SIG-M5 treated with dmso at 0.1 percent for 504 hours (cell line): ENCODE measurements around the gene SMOC2.
"Not testable (repeated sequence)": the region's sequence is repeated elsewhere in the genome, so short reads cannot be mapped to it uniquely, and the experiment has no call there.

ENCODE experiments used
- DNase-seq: peaks from one replicate; lab custom pipeline; 2025; ENCODE audit not compliant: unreplicated experiment; lab: John Stamatoyannopoulos, UW

SMOC2 gene

DNA sequence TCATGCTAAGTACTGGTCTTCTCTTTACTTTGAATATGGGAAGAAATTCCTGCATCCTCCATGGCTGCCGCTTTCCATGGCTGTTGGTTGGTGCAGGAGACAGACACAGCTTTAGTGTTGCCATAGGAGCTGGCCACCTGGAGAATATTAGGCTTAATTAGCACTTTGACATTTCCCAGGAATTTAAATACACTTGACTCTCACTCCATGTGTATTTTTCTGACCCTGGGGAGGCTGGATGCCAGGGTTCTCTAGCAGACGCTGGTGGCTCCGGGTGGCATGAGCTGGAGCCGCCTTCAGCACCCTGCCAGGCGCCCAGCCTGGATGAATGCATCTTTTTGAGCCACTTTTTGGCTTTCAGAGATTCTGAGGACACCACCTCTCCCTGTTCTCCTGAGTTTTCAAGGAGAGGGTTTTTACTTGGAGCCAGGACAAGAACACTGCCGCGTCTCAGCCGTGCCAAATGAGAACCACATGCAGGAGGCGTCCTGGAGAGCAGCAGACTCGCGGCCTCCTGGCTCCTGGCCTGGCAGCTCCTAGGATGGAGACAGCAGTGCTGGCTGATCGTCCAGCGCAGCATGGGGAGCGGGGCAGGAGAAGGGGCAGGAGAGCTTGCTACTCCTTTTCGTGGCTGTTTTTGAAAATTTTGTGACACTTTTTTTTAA lies 258.8 kb downstream of the SMOC2 start:
- DNase-seq: no peak

DNA sequence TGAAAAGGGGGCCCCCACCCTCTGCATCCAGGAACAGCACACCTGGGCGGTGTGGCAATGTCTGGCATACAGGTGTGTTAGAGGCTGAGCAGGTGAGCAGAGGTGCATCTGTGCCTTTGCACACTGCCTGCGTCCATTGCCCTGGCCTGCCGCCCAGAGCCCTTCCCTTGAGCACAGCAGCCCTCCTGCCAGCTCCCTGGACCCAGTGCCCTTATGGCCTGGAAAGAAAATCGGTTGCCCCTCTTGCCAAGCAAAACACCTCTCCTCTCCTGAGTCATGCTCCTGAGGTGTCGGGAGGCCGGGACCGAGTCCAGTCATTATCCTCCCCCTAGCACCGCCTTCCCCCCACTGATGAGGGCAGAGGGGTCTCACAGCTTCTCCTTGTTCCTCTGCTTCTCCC lies 259.9 kb downstream of the SMOC2 start:
- no peak for DNase-seq

DNA sequence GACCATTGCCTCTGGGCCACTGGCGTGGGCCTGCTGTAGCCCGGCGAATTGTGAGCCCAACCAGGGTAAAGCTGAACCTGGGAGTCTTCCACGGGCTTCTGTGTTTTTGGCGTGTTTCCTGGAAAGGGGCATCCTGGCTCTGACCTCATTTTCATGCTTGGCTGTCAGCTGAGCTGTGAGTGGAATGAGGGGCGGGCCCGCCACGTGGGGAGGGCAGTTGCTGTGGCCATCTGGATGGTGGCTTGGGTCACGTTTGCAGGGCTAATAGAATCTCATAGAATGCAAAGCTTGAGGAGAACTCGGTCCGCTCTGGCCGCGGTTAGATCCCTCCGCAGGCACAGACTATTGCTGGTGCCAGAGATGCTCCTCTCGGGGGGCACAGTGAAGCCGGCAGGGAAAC lies 263.0 kb downstream of the SMOC2 start:
- no peak for DNase-seq

DNA sequence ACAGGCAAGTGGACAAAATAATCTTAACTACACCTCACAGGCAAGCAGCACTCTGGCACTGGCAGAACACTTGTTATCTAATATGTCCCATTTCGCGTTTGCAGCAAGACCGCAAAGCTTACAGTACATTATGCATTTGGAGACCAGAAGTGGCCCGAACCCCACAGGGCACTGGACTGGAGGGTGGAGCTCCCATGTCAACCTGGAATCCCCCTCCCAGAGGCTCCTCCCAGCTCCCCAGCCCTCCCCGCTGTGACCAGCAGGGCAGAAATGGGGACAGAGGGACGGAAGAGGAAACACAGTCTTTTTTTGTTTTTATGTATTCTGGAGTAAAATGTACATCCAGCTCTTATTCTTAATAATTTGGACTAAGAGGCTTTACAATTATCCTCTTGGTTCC lies 263.7 kb downstream of the SMOC2 start:
- no peak for DNase-seq

DNA sequence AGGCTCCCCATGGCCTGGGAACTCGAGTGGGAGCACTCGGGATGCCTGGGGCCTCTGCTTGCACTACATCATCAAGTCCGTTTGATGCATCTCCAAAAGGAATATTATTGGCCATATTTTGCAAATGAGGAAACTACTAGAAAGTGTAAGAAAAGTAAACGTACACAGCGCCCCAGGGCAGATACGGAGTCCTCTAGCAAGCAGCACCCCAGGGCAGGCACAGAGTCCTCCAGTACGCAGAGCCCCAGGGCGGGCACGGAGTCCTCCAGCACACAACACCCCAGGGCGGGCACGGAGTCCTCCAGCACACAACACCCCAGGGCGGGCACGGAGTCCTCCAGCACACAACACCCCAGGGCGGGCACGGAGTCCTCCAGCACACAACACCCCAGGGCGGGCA lies 264.3 kb downstream of the SMOC2 start:
- not testable (repeated sequence) for DNase-seq

DNA sequence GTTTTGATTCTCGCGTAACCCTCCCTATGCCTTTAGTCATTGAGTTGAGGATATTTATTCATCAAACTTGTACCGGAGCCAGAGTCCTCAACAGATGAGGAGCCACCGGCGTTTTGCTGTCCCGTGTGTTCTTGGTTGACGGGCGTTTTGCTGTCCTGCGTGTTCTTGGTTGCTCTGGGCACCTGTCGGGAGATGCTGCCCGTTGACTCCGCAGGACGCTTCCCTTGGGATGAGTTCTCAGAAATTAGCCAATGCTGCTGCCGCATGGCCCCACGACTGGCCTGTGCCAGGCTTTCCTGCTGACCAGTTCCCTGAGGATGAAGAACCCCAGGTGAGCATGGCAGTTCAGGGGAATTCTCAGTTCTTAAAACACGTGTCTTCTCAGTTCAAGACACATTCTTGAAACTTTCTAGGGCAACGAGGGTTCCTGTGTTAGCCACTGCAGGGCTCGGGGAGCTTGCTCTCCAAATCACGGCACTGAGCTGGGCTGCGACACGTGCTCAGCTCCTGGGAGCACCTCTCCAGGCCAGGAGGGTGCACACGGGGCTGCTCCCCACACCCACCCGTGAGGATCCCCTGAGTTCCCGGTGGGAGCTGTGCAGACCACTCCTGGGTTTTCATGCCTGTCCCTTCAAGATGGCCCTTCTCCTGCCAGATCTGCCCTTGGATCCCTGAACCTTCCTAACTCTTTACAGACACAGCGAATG lies 265.6 kb downstream of the SMOC2 start:
- DNase-seq: no peak

DNA sequence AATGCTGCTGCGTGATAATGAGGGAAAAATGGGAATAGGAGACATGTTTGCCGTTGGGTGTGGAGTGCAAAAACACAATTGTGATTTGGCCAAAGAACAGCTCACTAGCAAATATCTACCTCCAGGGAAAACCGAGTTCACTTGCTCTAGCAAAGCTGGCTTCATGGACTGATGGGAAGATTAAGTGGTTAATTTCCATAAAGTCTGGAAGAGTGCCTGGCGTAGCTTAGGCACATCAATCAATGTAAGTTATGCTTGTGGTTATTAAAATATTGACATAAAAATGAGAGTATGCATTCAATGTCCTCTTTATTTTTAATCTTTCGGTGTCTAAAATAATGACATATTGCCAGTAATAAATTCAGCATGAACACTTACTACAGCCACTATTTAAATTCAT lies 267.5 kb downstream of the SMOC2 start:
- no peak for DNase-seq

DNA sequence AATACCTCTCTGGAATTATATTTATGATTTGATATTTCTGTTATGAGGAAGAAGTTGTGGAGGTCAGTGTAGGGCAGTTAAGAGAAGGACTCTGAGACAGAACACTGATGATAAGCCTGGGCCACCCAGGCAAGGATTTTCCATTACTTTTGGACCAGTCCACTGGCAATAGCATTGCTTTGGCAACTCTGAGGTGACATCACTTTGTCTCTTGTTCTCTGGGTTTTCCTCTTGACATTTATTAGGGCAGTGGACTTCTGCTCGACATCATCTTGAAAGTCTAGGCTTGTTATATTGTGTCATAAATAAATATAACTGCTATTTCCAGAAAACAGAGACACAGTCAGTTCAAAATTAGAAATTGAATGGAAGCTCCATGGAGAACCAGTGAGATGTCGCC lies 268.0 kb downstream of the SMOC2 start:
- no peak for DNase-seq

DNA sequence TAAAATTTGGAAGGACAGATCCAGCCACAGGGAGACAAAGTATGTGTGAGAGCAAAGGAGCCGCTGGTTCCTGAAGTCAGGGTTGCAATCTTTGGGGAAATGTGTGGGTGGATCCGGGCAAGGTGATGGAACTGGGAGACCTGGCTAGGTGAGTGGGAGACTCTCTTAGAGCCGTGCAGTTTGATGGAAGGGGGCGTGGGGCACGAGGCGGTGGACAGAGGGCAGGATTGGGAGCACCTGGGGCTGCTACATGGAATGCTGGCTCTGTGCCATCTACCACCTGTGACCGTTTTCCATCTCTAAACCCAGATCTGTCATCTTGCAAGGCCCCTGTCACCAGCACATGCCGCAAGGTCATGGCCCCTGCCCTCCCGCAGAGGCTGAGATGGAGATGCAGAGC lies 268.4 kb downstream of the SMOC2 start:
- no peak for DNase-seq

DNA sequence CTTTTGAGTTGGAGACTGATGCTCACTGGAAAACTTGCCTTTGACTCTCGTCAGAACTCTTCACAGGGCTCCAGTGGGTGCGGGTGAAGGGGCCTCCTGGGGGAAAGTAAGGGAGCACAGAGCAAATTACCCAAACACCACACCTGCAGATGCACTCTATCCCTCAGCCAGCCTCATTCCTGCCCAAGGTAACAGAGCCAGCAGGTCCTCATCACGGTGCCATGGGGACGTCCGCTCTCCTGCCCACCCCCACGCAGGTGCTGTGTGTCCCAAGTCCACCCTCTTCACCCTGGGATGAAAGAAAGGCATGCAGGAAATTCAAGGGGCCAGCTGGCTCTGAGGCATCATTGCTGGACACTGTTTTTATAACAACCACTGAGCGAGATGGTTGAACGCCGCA lies 269.0 kb downstream of the SMOC2 start:
- no peak for DNase-seq

DNA sequence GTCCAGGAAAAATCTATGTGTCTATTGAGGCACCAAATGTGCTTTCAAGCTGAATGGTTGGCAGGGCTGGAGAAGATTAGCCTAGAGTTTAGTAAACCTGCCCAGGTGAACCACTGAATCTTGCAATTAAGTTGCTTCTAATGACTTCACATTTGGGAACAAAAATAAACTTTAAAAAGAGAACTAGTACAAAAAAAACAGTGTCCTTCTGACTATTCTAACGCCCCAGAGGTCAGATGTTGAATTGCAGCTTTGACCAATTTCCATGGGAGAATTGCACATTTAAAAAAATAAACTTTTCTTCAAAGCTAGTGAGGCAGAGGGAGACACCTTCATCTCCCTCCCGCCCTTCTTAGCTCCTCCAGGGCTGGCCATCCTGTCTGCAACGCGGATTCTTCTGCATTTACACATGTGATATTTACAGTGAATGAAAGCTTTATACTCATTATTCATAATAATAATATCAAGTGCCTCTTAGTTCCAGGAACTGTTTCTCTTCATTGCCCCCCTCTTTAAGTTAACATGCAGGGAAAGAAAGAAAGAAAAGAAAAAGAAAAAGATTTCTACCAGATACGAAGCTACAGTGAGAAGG lies 270.2 kb downstream of the SMOC2 start:
- peak; percentile 1 for DNase-seq

DNA sequence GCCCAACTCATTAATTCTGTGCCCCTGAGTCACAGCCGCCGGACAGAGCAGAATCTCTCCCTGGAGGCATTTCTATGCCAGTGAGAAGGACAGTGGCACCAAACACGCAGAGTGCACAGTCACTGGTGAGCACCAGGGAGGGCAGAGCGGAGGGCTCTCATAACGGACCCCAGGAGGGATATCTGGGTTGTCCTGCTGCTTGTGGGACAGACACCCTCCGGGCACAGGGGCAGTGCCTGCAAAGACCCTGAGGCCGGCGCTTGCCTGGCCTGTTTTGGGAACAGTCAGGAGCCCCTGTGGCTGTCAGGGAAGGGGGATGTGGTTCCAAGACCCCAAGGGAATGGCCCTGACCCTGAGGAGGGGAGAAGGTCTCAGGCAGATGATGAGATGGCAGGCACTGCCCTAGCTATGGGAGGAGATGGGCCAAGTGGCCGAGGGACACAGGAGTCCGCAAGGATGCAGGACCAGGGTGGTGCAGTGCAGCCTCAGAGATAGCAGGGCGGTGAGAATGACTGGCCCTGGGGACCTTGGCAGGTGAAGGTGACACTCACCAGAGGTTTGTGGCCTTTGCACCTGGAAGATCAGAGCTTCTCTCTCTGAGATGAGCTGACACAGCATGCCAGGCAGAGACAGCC lies 270.8 kb downstream of the SMOC2 start:
- no peak for DNase-seq

DNA sequence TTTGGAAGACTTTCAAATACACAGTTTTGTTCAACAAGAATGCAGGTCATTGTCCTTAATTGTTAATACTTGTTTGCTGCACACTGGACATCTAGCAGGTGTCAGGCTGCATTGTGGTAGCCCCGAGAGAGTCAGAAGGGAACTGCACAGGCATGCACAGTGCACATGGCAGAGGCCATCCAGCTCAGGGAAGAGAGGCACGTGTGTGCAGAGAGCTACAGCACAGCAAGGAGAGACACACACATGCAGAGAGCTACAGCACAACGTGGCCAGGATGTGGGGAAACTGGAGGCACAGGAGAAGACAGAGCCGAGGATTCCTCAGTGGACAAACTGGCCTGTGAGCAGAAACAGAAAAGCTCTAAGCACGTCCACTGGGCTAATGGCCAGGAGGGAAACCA lies 272.0 kb downstream of the SMOC2 start:
- DNase-seq: no peak

DNA sequence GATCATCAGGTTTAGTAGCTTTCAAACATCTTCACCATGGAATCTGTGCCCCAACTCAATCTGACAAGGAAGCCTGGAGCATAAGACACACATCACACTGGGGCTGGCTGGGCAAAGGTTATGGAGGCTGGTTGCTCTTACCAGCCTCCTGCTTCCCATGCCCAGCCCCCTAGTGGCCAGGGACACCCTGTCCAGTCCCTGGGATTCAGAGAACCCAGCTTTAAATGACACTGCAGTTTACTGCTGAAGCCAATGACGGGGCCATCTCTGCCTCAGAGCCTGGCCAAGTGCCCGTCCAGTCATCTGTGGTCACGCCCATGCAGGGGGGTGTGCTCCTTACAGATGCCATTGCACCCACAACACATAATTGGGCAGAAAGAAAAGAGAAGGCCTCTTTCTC lies 272.9 kb downstream of the SMOC2 start:
- DNase-seq: no peak

DNA sequence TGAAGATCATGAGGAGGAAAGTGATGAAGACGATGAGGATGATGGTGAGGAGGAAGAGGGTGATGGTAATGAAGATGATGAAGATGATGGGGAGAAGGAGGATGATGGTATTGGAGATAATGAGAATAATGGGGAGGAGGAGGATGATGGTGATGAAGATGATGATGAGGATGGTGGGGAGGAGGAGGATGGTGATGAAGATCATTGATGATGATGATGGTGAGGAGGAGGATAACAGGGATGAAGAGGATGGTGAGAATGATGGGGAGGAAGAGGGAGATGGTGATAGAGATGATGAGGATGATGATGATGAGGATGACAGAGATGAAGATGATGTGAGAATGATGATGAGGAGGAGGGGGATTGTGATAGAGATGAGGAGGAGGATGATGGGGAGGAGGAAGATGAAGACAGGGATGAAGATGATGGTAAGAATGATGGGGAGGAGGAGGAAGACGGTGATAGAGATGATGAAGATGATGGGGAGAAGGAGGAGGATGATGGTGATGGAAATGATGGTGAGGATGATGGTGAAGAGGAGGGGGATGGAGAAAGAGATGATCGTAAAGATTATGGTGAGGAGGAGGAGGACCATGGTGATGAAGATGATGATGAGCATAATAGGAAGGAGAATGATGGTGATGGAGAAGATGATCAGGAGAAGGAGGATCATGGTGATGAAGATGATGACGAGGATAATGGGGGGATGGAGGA lies 273.7 kb downstream of the SMOC2 start:
- DNase-seq: no peak

DNA sequence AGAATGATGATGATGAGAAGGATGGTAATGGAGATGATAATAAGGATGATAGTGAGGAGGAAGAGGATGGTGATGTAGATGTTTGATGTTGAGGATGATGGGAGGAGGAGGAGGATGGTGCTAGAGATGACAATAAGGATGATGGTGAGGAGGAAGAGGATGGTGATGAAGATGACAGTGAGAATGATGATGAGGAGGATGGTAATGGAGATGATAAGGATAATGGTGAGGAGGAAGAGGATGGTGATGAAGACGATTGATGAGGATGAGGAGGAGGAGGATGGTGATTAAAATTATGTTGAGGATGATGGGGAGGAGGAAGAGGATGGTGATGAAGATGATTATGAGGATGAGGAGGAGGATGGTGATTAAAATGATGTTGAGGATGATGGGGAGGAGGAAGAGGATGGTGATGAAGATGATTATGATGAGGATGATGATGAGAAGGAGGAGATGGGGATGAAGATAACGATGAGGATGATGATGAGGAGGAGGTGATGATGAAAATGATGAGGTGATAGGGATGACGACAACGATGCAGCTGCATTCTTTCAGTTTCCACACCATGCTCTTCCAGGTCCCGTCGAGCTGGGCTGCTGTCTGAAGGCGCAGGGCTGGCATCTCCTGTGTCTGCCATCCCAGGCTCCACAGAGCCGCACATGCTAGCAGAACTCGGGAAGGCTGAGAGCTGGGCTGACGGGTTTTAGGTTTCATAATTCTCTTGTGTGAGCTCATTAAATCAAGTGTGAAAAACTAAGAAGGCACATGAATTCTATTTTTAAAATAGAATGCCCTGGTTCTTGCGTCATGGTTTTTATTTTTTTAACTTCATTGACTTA lies 274.9 kb downstream of the SMOC2 start:
- no peak for DNase-seq

DNA sequence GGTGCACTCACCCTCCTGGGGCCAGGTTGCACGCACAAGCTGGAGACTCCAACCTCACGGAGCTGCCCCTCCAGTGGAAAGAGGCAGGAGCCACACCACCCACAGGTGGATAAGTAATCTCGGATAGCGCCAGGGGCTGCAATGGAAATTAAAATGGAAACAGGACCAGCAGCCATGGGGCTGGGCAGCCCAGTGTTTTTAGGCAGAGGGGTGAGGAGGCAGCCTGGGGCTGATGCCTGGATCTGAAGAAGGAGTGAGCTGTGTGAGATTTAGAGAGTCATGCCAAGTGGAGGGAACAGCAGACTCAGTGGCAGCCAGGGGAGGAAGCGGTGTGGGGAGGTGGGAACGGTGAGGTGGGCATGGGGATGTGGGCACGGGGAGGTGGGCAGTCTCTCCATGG lies 275.6 kb downstream of the SMOC2 start:
- DNase-seq: no peak

DNA sequence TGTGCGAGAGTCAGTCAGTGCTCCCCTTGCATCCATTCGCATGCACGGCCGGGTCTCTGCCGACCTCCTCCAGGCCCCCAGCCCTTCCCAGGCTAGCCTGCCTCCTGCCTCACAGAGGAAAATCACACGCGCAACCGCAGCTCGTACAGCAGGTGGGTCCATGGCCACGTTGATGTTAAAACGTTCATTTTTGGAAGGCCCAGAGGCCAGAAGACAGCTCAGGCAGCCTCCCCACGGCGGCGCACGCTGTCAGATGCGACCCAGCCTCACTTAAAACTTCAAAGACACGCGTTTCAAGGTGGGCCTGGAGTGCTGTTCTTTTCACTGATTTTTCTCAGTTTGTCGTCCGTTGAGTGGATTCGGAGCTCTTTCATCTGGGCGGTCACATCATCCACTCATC lies 276.5 kb downstream of the SMOC2 start:
- DNase-seq: no peak
